Measurements from ENCODE around the gene LYL1. TPM values are rescaled to one million over a fixed set of nuclear protein-coding genes. Genes with fewer than 3 reads are reported as not detected.
A peak's percentile ranks its signal among the peaks of the same experiment; 100 is the strongest.

The LYL1 gene
- total and polyA plus RNA-seq, 9 of the 15 experiments (the other 6 are each of a cell fraction or from before 2014, with no cell fraction given): 1.3 to 266 (median 34.0) TPM

DNA sequence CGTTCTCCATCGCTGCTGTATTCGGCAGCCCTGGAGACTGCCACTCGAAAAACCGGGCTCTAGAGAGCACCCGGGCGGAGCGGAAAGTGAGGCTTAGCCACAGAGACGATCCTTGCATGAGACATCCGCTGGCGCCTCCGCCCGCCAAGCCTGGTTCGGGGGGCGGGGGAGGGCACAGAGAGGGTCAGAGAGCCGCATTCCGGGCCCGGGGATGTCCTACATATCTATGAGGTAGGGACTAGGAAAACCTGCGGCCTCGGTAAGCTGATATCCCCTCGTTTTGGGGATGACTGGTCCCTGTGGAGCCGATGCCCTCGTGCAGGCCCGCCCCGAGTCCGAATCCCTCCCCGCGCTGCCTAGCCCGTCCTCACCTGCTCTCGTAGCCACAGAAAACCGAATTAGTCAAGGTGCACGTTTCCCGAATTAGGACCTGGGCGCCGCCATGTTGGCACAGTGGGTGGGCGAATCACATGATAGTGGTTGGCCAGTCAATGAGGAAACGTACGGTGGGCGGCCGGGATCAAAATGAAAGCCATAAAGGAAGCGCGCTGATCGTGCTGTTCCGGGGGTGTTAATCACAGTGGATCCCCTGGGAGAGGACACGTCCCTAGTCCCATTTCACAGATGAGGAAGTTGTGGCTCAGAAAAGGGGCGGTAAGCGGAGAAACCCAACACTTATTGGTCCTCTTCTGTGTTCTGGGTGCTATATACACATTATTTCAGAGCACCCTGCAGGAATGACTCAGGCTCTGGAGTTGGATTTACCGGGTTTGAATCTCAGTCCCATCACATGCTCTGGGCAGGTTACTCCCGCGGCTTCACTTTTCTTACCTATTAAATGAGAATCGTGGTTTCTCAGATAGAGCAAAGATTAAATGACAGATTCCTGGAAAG lies 13.9 kb upstream of the LYL1 start, which contains the start of gene TRMT1 (continued):
- TF ChIP-seq, protein P1, sequence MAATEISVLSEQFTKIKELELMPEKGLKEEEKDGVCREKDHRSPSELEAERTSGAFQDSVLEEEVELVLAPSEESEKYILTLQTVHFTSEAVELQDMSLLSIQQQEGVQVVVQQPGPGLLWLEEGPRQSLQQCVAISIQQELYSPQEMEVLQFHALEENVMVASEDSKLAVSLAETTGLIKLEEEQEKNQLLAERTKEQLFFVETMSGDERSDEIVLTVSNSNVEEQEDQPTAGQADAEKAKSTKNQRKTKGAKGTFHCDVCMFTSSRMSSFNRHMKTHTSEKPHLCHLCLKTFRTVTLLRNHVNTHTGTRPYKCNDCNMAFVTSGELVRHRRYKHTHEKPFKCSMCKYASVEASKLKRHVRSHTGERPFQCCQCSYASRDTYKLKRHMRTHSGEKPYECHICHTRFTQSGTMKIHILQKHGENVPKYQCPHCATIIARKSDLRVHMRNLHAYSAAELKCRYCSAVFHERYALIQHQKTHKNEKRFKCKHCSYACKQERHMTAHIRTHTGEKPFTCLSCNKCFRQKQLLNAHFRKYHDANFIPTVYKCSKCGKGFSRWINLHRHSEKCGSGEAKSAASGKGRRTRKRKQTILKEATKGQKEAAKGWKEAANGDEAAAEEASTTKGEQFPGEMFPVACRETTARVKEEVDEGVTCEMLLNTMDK (IDR thresholded peaks at IDR 0.05; ENCODE audit: borderline replicate concordance, insufficient read depth, low read depth, low read length, poor library complexity, severe bottlenecking): no peak
- TF ChIP-seq CBX3 (IDR thresholded peaks at IDR 0.05; ENCODE audit: borderline replicate concordance in 1 of 2, low read length in 2 of 2) (peak in 1 of 2 experiments; percentile 50; a peak in 1 of 3 replicates), SNRNP70 (optimal IDR thresholded peaks at IDR 0.05; ENCODE audit: low read depth, low read length) (no peak), SETDB1 (IDR thresholded peaks at IDR 0.05; ENCODE audit: low read length) (no peak), ELF1 (tag; IDR thresholded peaks at IDR 0.05) (peak; percentile 85), HDAC2 (IDR thresholded peaks at IDR 0.05) (peak; percentile 100), ZNF347 (CRISPR knock-in tag; IDR thresholded peaks at IDR 0.05; ENCODE audit: low read depth) (no peak), ETV5 (CRISPR knock-in tag; IDR thresholded peaks at IDR 0.05; ENCODE audit: low read depth) (peak; percentile 88), TOE1 (IDR thresholded peaks at IDR 0.05; ENCODE audit: borderline replicate concordance) (peak; percentile 96), TOE1 (CRISPR knock-in tag; IDR thresholded peaks at IDR 0.05; ENCODE audit: borderline replicate concordance, low read depth) (no peak), LEF1 (IDR thresholded peaks at IDR 0.05) (peak; percentile 54; the same call in 1 of the 2 replicates), SAFB2 (IDR thresholded peaks at IDR 0.05; ENCODE audit: borderline replicate concordance, low read depth, low read length, severe bottlenecking) (no peak), RB1 (IDR thresholded peaks at IDR 0.05; ENCODE audit: low read depth) (peak; percentile 41; the same call in 1 of the 2 replicates), CREBBP (IDR thresholded peaks at IDR 0.05; ENCODE audit: low read depth, low read length) (no peak), TAF1 (IDR thresholded peaks at IDR 0.05; ENCODE audit: control insufficient read depth, extremely low read depth, insufficient read depth, low read length, severe bottlenecking) (peak; percentile 47), MYBL2 (IDR thresholded peaks at IDR 0.05; ENCODE audit: low read depth) (no peak), MYBL2 (CRISPR knock-in tag; IDR thresholded peaks at IDR 0.05; ENCODE audit: borderline replicate concordance) (no peak), EP300 (IDR thresholded peaks at IDR 0.05; ENCODE audit: low read length) (peak; percentile 30; the same call in 1 of the 2 replicates), POLR3A (IDR thresholded peaks at IDR 0.05; ENCODE audit: borderline replicate concordance, extremely low read depth, insufficient read depth, insufficient read length) (no peak), FOS (IDR thresholded peaks at IDR 0.05; ENCODE audit: extremely low read depth, insufficient read length) (peak; percentile 3), DDX20 (tag; IDR thresholded peaks at IDR 0.05; ENCODE audit: low read depth) (no peak), NFIC (IDR thresholded peaks at IDR 0.05) (peak; percentile 21; the same call in 1 of the 2 replicates)
- TF ChIP-seq, protein P2, sequence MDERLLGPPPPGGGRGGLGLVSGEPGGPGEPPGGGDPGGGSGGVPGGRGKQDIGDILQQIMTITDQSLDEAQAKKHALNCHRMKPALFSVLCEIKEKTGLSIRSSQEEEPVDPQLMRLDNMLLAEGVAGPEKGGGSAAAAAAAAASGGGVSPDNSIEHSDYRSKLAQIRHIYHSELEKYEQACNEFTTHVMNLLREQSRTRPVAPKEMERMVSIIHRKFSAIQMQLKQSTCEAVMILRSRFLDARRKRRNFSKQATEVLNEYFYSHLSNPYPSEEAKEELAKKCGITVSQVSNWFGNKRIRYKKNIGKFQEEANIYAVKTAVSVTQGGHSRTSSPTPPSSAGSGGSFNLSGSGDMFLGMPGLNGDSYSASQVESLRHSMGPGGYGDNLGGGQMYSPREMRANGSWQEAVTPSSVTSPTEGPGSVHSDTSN (CRISPR knock-in tag; IDR thresholded peaks at IDR 0.05; ENCODE audit: low read depth): no peak
- TF ChIP-seq, protein P2 (tag; conservative IDR thresholded peaks at IDR 0.05; ENCODE audit: low read depth): peak; percentile 80

Data from K562 (cell line).